Testis (tissue), 3 donors: ENCODE data around the gene KCTD16. TPM values are rescaled to one million over a fixed set of nuclear protein-coding genes. Genes with fewer than 3 reads are reported as not detected.

Experiments used
- DNase-seq: peaks from one replicate; pipeline ENCODE4 v3.0.0-alpha.2; 2019
- H3K27ac ChIP-seq, 2 donors: fragments of 200-600 bp; sonication (generic); one replicate each; pipeline ENCODE4 v1.5.1; 2019
- H3K27me3 ChIP-seq: fragments of 200-600 bp; sonication (generic); one replicate; pipeline ENCODE4 v1.5.1; 2019
- H3K36me3 ChIP-seq: fragments of 200-600 bp; sonication (generic); one replicate; pipeline ENCODE4 v1.5.1; 2017; ENCODE audit warnings: low read depth; ENCODE audit errors: missing control alignments
- H3K4me1 ChIP-seq: fragments of 200-600 bp; sonication (generic); one replicate; pipeline ENCODE4 v1.5.1; 2019
- H3K4me3 ChIP-seq, 2 donors: fragments of 200-600 bp; sonication (generic); one replicate each; pipeline ENCODE4 v1.5.1; 2017 to 2019
- H3K9me3 ChIP-seq: fragments of 200-600 bp; sonication (generic); one replicate; pipeline ENCODE4 v1.5.1; 2017
- CTCF ChIP-seq, 3 experiments: fragments of 450-650 bp in 2 of 3; fragments of 200-600 bp in 1 of 3; sonication (generic) in 1 of 3; IDR thresholded peaks; one replicate each; pipeline ENCODE4 v1.5.1; 2016 to 2019; ENCODE audit warnings: antibody characterized with exemption in 3 of 3, mild to moderate bottlenecking in 2 of 3, moderate library complexity in 1 of 3
- POLR2A ChIP-seq: fragments of 450-650 bp; IDR thresholded peaks from one replicate; pipeline ENCODE4 v1.6.1; 2017; ENCODE audit warnings: antibody characterized with exemption, mild to moderate bottlenecking, moderate library complexity
- WGBS, 2 donors: methylation state at CpG; one replicate each; pipeline ENCODE4 v1.1.5; 2018; 5-methylcytosine and 5-hydroxymethylcytosine counted together
- intact Hi-C: fragments of 100-400 bp; cut with DNase I; formaldehyde crosslinking; loops from one replicate; pipeline ENCODE4 v1.15.1; 2023; ENCODE audit warnings: low total_unique reads
- polyA plus RNA-seq: library from polyadenylated mRNA; stranded (reverse); fragments of 350-450 nt; fragmentation: Illumina TruSeq; extraction: RNeasy Lipid Tissue Mini Kit (QIAGEN cat#74804); gene quantifications from one replicate; pipeline ENCODE4 v1.2.3, GENCODE V29; 2014; ENCODE audit warnings: low read depth, low replicate concordance; ENCODE audit not compliant: insufficient read depth
- total RNA-seq, 2 donors: library from RNA; depleted of rRNA; stranded (reverse); fragments of >200 nt; gene quantifications; one replicate each; pipeline ENCODE4 v1.2.3, GENCODE V29; 2016

The KCTD16 gene
- total and polyA plus RNA-seq, 3 donors from 2014 or later: 1.4 to 3.2 (median 2.7) TPM

- Histone ChIP-seq H3K36me3 (no peaks in the 10 kb centered on the region), H3K9me3 (no peaks in the 10 kb centered on the region), H3K4me3 (no peak overlapping the region), H3K27me3 (no peaks in the 10 kb centered on the region), H3K27ac (no peak overlapping the region), H3K4me1 (peaks cover 8% of the 10 kb centered on the region)
- peak; percentile 20 for DNase-seq
- TF ChIP-seq CTCF (IDR thresholded peaks at IDR 0.05): no peak
- no peak for TF ChIP-seq POLR2A
- WGBS, 2 donors: 0 to 1% methylated on average over 29 to 31 of the region's 31 CpGs
- intact Hi-C loops: no loop called here
These were observed 34.5 kb downstream of the KCTD16 start for GRCh38 chr5:144205141-144205551.

GRCh38 chr5:144206141-144206540, 35.5 kb downstream of the KCTD16 start:
- intact Hi-C loops: no loop called here
- H3K9me3 ChIP-seq: no peaks in the 10 kb centered on the region
- no peaks in the 10 kb centered on the region for H3K36me3 ChIP-seq
- no peak overlapping the region for H3K27ac ChIP-seq
- peaks cover 8% of the 10 kb centered on the region for H3K4me1 ChIP-seq
- TF ChIP-seq CTCF (IDR thresholded peaks at IDR 0.05) (no peak), POLR2A (no peak)
- WGBS, 2 donors: 43 to 79% methylated on average over 2 of the region's 2 CpGs
- no peak for DNase-seq
- H3K4me3 ChIP-seq: no peak overlapping the region
- H3K27me3 ChIP-seq: no peaks in the 10 kb centered on the region

- Histone ChIP-seq H3K4me1 (peaks cover 8% of the 10 kb centered on the region), H3K36me3 (no peaks in the 10 kb centered on the region), H3K4me3 (no peak overlapping the region), H3K27me3 (no peaks in the 10 kb centered on the region), H3K27ac (no peak overlapping the region), H3K9me3 (no peaks in the 10 kb centered on the region)
- intact Hi-C loops: no loop called here
- TF ChIP-seq POLR2A: no peak
- TF ChIP-seq CTCF (IDR thresholded peaks at IDR 0.05): no peak
- DNase-seq: no peak
These were observed 37.3 kb downstream of the KCTD16 start for GRCh38 chr5:144207875-144208444.

GRCh38 chr5:144209361-144209760, 38.7 kb downstream of the KCTD16 start:
- no peaks in the 10 kb centered on the region for H3K27me3 ChIP-seq
- H3K4me3 ChIP-seq: no peak overlapping the region
- intact Hi-C loops: no loop called here
- WGBS, 2 donors: 69 to 70% methylated on average over 4 of the region's 4 CpGs
- peaks cover 8% of the 10 kb centered on the region for H3K4me1 ChIP-seq
- no peak for TF ChIP-seq CTCF (IDR thresholded peaks at IDR 0.05)
- TF ChIP-seq POLR2A: no peak
- H3K27ac ChIP-seq: no peak overlapping the region
- H3K36me3 ChIP-seq: no peaks in the 10 kb centered on the region
- no peak for DNase-seq
- no peaks in the 10 kb centered on the region for H3K9me3 ChIP-seq

GRCh38 chr5:144210655-144211054, 40.0 kb downstream of the KCTD16 start:
- Histone ChIP-seq H3K27me3 (no peaks in the 10 kb centered on the region), H3K4me3 (no peak overlapping the region), H3K9me3 (no peaks in the 10 kb centered on the region), H3K27ac (no peak overlapping the region), H3K4me1 (no peaks in the 10 kb centered on the region), H3K36me3 (no peaks in the 10 kb centered on the region)
- intact Hi-C loops: no loop called here
- TF ChIP-seq CTCF (IDR thresholded peaks at IDR 0.05): no peak
- WGBS, 2 donors: 66 to 74% methylated on average over 1 of the region's 1 CpG
- DNase-seq: no peak
